SU-DHL-6 (cell line): ENCODE data around the gene PPIF.

ENCODE experiments used
- CTCF ChIP-seq: fragments of 200-600 bp; sonication (generic); IDR thresholded peaks from one replicate; pipeline ENCODE4 v1.5.1; 2017; ENCODE audit warnings: antibody characterized with exemption, mild to moderate bottlenecking, low read length, moderate library complexity; ENCODE audit not compliant: insufficient read depth, poor library complexity, severe bottlenecking
- EZH2phosphoT487 ChIP-seq: fragments of 200-600 bp; sonication (generic), shearing (Covaris generic); conservative IDR thresholded peaks from 2 replicates; pipeline ENCODE4 v1.6.1; 2018; ENCODE audit warnings: mild to moderate bottlenecking, antibody characterized with exemption, low read length, moderate library complexity, mixed read lengths

GRCh38 chr10:79404690-79405131 lies 57.4 kb downstream of the PPIF start:
- no peak for TF ChIP-seq CTCF
- no peak for TF ChIP-seq EZH2phosphoT487
